GM12865 (cell line): Measurements from ENCODE around the gene BRSK1.

Experiments
- DNase-seq: peaks from one replicate; pipeline ENCODE4 v3.0.0; 2010; ENCODE audit warnings: low read depth
- H3K4me3 ChIP-seq: 2 replicates; pipeline ENCODE4 v1.5.1; 2011; ENCODE audit warnings: mild to moderate bottlenecking, low read depth, low read length, control low read depth
- CTCF ChIP-seq: IDR thresholded peaks from 2 replicates; pipeline ENCODE4 v1.5.1; 2011; ENCODE audit warnings: low read length, control low read depth, low read depth, inconsistent platforms; ENCODE audit not compliant: insufficient read depth; ENCODE audit errors: missing control alignments

BRSK1 gene

DNA sequence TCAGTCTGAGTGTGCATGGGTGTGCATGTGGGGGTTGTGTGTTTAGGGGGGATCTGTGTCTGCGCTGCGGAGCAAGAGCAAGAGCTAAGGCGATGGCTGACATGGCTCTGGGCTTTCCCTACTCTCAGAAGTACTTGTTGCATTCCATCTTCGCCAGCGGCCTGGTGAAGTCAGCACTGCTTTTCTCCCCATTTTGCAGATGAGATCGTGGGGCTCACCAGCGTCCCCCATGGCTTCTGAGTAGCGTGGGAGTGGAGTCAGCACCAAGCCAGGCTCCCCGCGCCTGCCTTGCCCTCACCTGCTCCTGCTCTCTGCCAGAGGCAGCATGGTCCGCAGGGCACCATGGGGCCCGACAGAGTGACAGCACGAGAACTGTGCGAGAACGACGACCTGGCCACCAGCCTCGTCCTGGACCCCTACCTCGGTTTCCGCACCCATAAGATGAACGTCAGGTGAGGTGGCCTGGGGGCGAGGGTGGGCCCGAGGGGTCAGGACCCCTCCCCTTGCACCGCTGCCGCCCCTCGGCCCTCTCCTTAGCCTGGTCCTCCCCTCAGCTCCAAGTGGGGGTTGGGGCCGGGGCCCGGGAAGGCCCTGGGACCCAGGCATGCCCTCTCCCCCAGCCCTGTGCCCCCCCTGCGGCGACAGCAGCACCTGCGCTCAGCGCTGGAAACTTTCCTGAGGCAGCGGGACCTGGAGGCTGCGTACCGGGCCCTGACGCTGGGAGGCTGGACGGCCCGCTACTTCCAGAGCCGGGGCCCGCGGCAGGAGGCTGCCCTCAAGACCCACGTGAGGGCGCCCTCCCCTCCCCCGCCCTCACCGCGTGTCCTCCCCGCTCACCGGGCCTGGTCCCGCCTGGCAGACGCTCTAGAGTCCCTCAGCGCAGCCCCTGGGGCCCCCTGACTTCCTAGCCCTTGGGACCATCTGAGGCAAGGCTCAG lies 58.1 kb downstream of the BRSK1 start:
- TF ChIP-seq CTCF: no peak
- H3K4me3 ChIP-seq: peak overlapping the region; percentile 95; the same call in 1 of the 2 replicates
- DNase-seq: no peak

GRCh38 chr19:55344444-55344843 lies 60.6 kb downstream of the BRSK1 start:
- no peak for TF ChIP-seq CTCF
- no peak for DNase-seq

GRCh38 chr19:55345101-55345817 lies 61.5 kb downstream of the BRSK1 start:
- DNase-seq: no peak
- TF ChIP-seq CTCF: no peak
- no peak overlapping the region for H3K4me3 ChIP-seq

More at GRCh38 chr19:55344444-55344843, 60.6 kb downstream of the BRSK1 start:
- no peak overlapping the region for H3K4me3 ChIP-seq

DNA sequence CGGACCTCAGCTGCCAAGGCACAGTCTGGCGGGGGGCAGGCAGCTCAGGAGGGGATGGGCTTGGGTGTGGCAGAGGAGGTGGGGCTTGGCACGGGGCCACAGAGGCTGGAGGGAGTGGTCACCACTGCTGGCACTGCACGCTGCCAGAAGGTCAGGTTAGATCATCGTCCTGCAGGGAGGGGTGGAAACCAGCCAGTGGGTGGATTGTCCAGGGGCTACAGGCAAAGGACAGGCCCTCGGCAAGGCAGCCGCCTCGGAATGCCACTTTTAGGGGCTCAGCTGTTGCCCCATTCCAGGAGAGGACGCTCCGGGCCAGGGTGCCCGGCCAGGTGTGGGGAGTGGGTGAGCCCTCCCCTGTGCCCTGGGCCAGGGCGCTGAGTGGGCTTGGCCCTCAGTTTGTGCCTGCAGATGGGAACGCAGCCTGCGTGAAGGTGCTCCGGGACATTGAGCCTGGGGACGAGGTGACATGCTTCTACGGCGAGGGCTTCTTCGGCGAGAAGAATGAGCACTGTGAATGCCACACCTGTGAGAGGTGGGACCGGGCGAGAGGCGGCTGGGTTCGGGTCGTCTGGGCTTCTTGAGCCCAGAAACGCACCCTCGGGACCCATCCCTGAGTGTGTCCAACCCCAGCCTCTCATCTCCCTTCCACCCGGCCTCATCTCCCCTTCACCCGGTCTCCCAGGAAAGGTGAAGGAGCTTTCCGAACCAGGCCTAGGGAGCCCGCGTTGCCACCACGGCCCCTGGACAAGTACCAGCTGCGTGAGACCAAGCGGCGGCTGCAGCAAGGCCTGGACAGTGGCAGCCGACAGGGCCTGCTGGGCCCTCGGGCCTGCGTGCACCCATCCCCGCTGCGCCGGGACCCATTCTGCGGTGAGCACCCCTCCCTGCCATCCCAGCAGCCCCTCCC lies 62.3 kb downstream of the BRSK1 start:
- DNase-seq: no peak
- no peak overlapping the region for H3K4me3 ChIP-seq
- no peak for TF ChIP-seq CTCF

- TF ChIP-seq CTCF: no peak
- no peak overlapping the region for H3K4me3 ChIP-seq
- no peak for DNase-seq
These were observed 63.1 kb downstream of the BRSK1 start for GRCh38 chr19:55346725-55347441.
